OCI-LY7 (cell line): Measurements from ENCODE around the gene SGMS1. TPM values are rescaled to one million over a fixed set of nuclear protein-coding genes. Genes with fewer than 3 reads are reported as not detected.
A peak's percentile ranks its signal among the peaks of the same experiment; 100 is the strongest.

Source experiments
- BruUV-seq: library from RNA; stranded (reverse); fragments of 400-500 nt; replicated peaks from 2 replicates; lab custom pipeline; 2021; lab: Mats Ljungman, UMichigan
- CTCF ChIA-PET: fragments of 300-600 bp; sonication (Branson Sonifier 250); formaldehyde crosslinking; loops from one replicate; lab custom pipeline; 2022; ENCODE audit warnings: antibody characterized with exemption; ENCODE audit not compliant: unreplicated experiment; lab: Charles Lee
- POLR2A ChIA-PET: fragments of 300-600 bp; sonication (Branson Sonifier 250); formaldehyde crosslinking; loops from one replicate; lab custom pipeline; 2022; ENCODE audit warnings: antibody characterized with exemption; lab: Charles Lee
- DNase-seq: peaks from one replicate; pipeline ENCODE4 v3.0.0-alpha.2; 2015; ENCODE audit warnings: low spot score
- H2AFZ ChIP-seq: fragments of 200-600 bp; sonication (generic), shearing (Covaris generic); 2 replicates; pipeline ENCODE4 v1.6.1; 2014; ENCODE audit warnings: mild to moderate bottlenecking, antibody characterized with exemption, low read length, moderate library complexity
- H3K27ac ChIP-seq: fragments of 200-600 bp; sonication (generic); 2 replicates; pipeline ENCODE4 v1.5.1; 2014; ENCODE audit warnings: mixed run types, low read depth, mild to moderate bottlenecking, moderate library complexity, low read length, inconsistent platforms; ENCODE audit not compliant: poor library complexity, severe bottlenecking
- H3K36me3 ChIP-seq: fragments of 200-600 bp; sonication (generic); 2 replicates; pipeline ENCODE4 v1.6.1; 2014; ENCODE audit warnings: mild to moderate bottlenecking, antibody characterized with exemption, low read length, moderate library complexity, mixed read lengths; ENCODE audit not compliant: insufficient read depth
- H3K4me1 ChIP-seq: fragments of 200-600 bp; sonication (generic); 2 replicates; pipeline ENCODE4 v1.5.1; 2014; ENCODE audit warnings: mild to moderate bottlenecking, low read length; ENCODE audit not compliant: insufficient read depth, poor library complexity, severe bottlenecking
- H3K4me2 ChIP-seq: fragments of 200-600 bp; sonication (generic); 2 replicates; pipeline ENCODE4 v1.6.1; 2014; ENCODE audit warnings: mild to moderate bottlenecking, low read length
- H3K4me3 ChIP-seq: fragments of 200-600 bp; sonication (generic); 2 replicates; pipeline ENCODE4 v1.5.1; 2014; ENCODE audit warnings: mild to moderate bottlenecking, low read depth, low read length; ENCODE audit not compliant: poor library complexity, severe bottlenecking
- H3K79me2 ChIP-seq: fragments of 200-600 bp; sonication (generic); 2 replicates; pipeline ENCODE4 v1.6.1; 2016; ENCODE audit warnings: low read depth, mild to moderate bottlenecking, low read length, moderate library complexity, mixed read lengths; ENCODE audit not compliant: insufficient read depth
- H3K9me2 ChIP-seq: fragments of 200-600 bp; sonication (generic); 2 replicates; pipeline ENCODE4 v1.6.1; 2016; ENCODE audit warnings: mild to moderate bottlenecking, low read length, mixed read lengths; ENCODE audit not compliant: insufficient read depth
- H3K9me3 ChIP-seq: fragments of 200-600 bp; sonication (generic); 2 replicates; pipeline ENCODE4 v1.6.1; 2014; ENCODE audit warnings: mild to moderate bottlenecking, mixed run types, low read length, mixed read lengths
- H4K20me1 ChIP-seq: fragments of 200-600 bp; sonication (generic); 2 replicates; pipeline ENCODE4 v1.6.1; 2014; ENCODE audit warnings: mild to moderate bottlenecking, antibody characterized with exemption, low read length, moderate library complexity, mixed read lengths; ENCODE audit not compliant: insufficient read depth
- EZH2phosphoT487 ChIP-seq: fragments of 200-600 bp; sonication (generic); IDR thresholded peaks from 2 replicates; pipeline ENCODE4 v1.6.1; 2018; ENCODE audit warnings: low read depth, borderline replicate concordance, mild to moderate bottlenecking, mixed run types, antibody characterized with exemption, low read length, moderate library complexity, mixed read lengths
- intact Hi-C: fragments of 100-400 bp; cut with micrococcal nuclease; formaldehyde crosslinking; loops from one replicate; pipeline ENCODE4 v1.10.0; 2022; ENCODE audit not compliant: unreplicated experiment
- total RNA-seq, 2 experiments: library from RNA; depleted of rRNA in 1 of 2; stranded (reverse); fragments of >200 nt in 1 of 2; shearing (Covaris generic) in 1 of 2; gene quantifications; 2 replicates each; pipeline ENCODE4 v1.2.3, GENCODE V29; 2014 to 2022
- TF ChIP-seq, protein P1 (sequence below): fragments of 200-600 bp; sonication (generic); conservative IDR thresholded peaks from 2 replicates; pipeline ENCODE4 v1.5.1; 2014; ENCODE audit warnings: mild to moderate bottlenecking, antibody characterized with exemption, low read length, moderate library complexity, mixed read lengths

Gene SGMS1
- total RNA-seq, 2 experiments from 2014 or later, result 45.4 to 57.5 TPM

DNA sequence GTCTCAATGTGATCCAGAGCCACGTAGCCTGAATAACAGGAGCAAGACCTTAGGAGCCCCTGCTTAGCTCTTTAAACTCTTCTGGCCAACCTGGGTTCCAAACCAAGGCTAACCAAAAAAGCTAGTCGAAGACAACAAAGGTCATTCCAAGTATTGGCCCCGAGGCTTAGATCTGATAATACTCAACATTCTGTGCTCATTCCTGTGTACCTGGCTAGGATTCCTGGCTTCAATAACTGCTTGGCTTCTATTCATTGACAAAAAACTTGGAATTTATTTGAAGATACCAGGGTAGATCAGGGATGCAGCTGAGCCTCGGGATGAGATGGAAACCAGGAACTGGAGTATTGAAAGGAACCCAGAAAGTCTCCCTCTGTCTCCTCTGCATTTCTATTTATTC, 4.1 kb upstream of the SGMS1 start:
- H3K79me2 ChIP-seq, result peaks cover 4% of the 10 kb centered on the region; the same call in 1 of the 2 replicates
- peaks cover 16% of the 10 kb centered on the region for H3K4me1 ChIP-seq
- no TSS peak for BruUV-seq
- H3K9me2 ChIP-seq, result no peaks in the 10 kb centered on the region
- no peak overlapping the region for H3K4me3 ChIP-seq
- no peak overlapping the region for H3K4me2 ChIP-seq
- no peak for DNase-seq
- intact Hi-C loops, result no loop called here
- ChIA-PET POLR2A (interaction anchor here (0.6 to 2.0 kb wide), 8 partner anchors 9 to 212 kb away, joined by 3 to 15 read pairs (median 6); no protein-coding TSS in a partner anchor), CTCF (no interaction called here)
- no peaks in the 10 kb centered on the region for H3K36me3 ChIP-seq
- TF ChIP-seq, protein P1, sequence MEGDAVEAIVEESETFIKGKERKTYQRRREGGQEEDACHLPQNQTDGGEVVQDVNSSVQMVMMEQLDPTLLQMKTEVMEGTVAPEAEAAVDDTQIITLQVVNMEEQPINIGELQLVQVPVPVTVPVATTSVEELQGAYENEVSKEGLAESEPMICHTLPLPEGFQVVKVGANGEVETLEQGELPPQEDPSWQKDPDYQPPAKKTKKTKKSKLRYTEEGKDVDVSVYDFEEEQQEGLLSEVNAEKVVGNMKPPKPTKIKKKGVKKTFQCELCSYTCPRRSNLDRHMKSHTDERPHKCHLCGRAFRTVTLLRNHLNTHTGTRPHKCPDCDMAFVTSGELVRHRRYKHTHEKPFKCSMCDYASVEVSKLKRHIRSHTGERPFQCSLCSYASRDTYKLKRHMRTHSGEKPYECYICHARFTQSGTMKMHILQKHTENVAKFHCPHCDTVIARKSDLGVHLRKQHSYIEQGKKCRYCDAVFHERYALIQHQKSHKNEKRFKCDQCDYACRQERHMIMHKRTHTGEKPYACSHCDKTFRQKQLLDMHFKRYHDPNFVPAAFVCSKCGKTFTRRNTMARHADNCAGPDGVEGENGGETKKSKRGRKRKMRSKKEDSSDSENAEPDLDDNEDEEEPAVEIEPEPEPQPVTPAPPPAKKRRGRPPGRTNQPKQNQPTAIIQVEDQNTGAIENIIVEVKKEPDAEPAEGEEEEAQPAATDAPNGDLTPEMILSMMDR, result no peak
- TF ChIP-seq EZH2phosphoT487, result no peak
- no peak overlapping the region for H3K27ac ChIP-seq
- H2AFZ ChIP-seq, result no peak overlapping the region
- no peaks in the 10 kb centered on the region for H4K20me1 ChIP-seq
- no peaks in the 10 kb centered on the region for H3K9me3 ChIP-seq

DNA sequence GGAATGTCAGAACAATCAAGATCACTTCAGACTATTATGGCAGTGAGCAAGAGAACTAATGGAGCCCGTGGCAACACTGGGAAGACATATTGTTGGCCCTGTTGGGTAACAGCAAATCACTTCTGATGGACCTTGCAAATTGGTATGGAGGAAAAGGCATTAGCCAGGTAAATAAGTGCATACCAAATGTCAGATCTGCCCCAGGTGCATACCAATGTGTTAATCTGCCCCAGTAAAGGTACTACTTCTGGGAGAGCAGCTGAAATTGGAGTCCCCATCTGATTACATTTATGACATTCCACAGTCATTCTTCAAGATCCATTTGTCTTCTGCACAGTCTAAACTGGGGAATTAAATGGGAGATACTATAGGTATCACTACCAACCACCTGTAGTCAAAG, 3.7 kb upstream of the SGMS1 start:
- no peaks in the 10 kb centered on the region for H3K9me3 ChIP-seq
- CTCF ChIA-PET, result no interaction called here
- no peaks in the 10 kb centered on the region for H4K20me1 ChIP-seq
- H3K4me3 ChIP-seq, result no peak overlapping the region
- POLR2A ChIA-PET, result interaction anchor here (1.3 to 2.0 kb wide), 3 partner anchors 9 to 19 kb away, joined by 5 to 15 read pairs (median 6); no protein-coding TSS in a partner anchor
- no TSS peak for BruUV-seq
- intact Hi-C loops, result no loop called here
- peaks cover 16% of the 10 kb centered on the region for H3K4me1 ChIP-seq
- no peak overlapping the region for H2AFZ ChIP-seq
- no peaks in the 10 kb centered on the region for H3K9me2 ChIP-seq
- TF ChIP-seq, protein P1, result no peak
- no peak for TF ChIP-seq EZH2phosphoT487
- peaks cover 9% of the 10 kb centered on the region; the same call in 1 of the 2 replicates for H3K79me2 ChIP-seq
- H3K4me2 ChIP-seq, result no peak overlapping the region
- no peaks in the 10 kb centered on the region for H3K36me3 ChIP-seq
- no peak overlapping the region for H3K27ac ChIP-seq
- DNase-seq, result no peak

DNA sequence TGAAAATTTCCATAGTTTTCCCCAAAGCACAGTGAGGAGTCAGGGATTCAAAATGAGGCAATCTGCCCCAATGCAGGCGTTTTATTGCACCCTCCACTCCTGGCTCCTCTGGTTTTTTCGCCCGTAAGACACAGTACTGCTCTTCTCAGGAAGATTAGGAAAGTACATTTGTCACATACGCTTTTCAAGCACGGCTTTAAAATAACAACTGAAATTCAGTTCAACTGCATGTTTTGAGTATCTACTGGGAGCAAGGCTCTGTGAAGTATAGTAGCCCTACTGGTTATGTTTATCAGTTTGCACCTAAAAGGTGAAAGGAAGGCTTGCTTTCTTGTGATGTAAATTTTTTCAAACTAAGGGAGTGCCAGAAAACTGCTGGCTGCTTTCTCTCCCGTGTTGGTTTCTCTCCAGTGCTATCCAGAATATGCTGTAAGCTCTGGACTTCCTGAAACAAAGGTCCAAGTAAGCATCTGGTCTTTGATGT, 1.9 kb upstream of the SGMS1 start:
- ChIA-PET CTCF (no interaction called here), POLR2A (interaction anchor here (0.6 to 10.2 kb wide), 6 partner anchors 14 to 270 kb away, joined by 3 to 213 read pairs (median 4); no protein-coding TSS in a partner anchor)
- intact Hi-C loops, result no loop called here
- Histone ChIP-seq H3K79me2 (peaks cover 23% of the 10 kb centered on the region), H3K4me1 (peaks cover 26% of the 10 kb centered on the region), H3K36me3 (no peaks in the 10 kb centered on the region), H3K4me3 (peak overlapping the region; percentile 88), H3K4me2 (peak overlapping the region; percentile 98), H3K27ac (peak overlapping the region; percentile 96), H3K9me3 (no peaks in the 10 kb centered on the region), H3K9me2 (no peaks in the 10 kb centered on the region), H4K20me1 (no peaks in the 10 kb centered on the region), H2AFZ (peak overlapping the region; percentile 79; the same call in 1 of the 2 replicates)
- TF ChIP-seq EZH2phosphoT487, result no peak
- TF ChIP-seq, protein P1, result no peak
- peak; percentile 33 for DNase-seq
- BruUV-seq, result no TSS peak
